GM21825 (cell line): ENCODE results near the gene ANGPT4.
"Not testable (repeated sequence)": the region's sequence is repeated elsewhere in the genome, so short reads cannot be mapped to it uniquely, and the experiment has no call there.

Experiments
- ATAC-seq: cut with Tn5 transposase; IDR thresholded peaks from one replicate; pipeline ENCODE4 v1.9.1; 2021; ENCODE audit warnings: mild to moderate bottlenecking, moderate library complexity; ENCODE audit not compliant: unreplicated experiment

ANGPT4 gene

GRCh38 chr20:877814-878213 lies 38.3 kb downstream of the ANGPT4 start:
- no peak for ATAC-seq

GRCh38 chr20:875115-875514 lies 41.0 kb downstream of the ANGPT4 start:
- ATAC-seq = no peak

DNA sequence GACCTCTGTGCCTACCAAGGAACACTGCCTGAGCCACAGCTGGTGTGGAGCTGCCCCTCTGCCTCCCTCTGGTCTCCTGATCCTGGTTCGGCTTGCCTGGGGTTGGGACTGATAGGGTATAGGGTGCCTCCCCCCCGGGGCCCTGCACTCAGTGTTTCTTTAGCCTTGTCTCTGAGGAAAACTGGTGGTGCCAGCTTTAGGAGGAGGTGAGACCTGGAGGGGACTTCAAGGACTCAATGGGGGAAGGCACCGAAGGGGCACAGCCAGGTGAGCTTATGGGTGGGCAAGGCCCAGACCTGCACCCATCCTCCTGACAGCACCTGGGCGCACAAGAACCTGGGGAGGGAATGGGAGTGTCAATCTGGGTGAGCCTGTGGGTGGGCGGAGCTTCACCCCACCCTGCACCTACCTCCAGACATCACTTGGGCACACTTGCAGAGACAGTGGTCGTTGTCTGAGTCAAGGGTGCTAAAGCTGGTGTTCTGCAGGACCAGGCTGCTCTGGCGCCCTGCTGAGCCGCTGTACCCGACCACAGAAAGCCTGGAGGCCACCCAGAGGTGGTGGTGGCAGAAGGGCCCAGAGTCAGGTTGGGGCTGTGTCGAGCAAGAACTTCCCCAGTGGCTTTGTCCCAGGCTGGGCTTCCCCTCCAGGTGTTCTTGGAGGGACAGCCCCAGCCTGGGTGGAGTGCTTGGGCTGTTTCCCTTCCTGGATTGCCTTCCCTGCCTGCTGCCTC lies 42.1 kb downstream of the ANGPT4 start:
- peak; percentile 47 for ATAC-seq

DNA sequence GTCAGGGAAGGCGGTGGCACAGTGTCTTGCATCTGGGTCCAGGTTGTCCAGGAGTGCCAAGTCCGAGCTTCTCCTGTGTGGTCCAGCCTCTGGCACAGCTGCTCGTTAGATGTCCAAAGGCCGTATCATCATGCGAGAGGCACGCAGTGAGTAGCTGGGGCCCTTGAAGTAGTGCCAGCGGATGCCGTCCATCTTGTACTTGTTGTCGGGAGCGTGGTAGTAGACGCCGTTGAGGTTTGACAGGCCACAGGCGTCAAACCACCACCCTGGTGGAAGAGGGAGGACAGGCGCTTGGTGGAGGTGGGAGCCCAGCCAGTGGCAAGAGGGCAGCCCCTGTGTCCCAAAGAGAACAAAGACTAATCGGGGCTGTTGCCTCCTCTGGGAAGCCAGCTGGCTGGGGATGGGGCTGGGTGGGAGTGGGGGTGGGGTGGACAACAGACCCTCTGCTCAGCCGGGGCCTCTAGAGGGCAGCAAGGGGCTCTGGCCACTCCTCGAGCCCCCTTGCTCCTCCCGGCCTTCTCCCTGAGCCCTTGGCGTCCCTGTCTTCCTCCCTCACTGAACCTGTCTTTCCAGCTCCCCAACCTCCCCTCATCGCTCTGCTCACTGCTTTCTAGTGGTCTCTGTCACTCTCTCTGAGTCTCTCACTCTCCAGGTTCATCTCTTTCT lies 43.1 kb downstream of the ANGPT4 start:
- ATAC-seq = no peak

DNA sequence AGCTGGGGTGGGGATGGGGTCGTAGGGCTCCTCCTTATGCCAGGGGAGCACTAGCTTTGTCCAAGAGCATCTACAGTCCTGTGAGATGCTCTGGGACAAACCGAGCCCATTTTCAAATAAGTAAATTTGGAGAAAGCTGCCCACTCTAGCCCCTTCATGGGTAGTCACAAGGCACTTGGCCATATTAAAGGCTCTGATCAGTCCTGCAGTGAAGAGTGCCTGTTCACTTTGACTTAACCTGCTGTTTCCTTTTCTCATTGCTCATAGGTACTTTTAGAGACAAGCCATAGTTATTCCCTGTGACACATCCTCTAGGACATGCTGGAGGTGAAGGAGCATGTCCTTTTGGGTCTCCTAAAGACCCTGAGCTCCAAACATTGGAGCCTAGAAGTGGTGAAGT lies 44.2 kb downstream of the ANGPT4 start:
- no peak for ATAC-seq

- ATAC-seq = no peak
These were observed 44.7 kb downstream of the ANGPT4 start for GRCh38 chr20:871436-871835.

- no peak for ATAC-seq
These were observed 45.4 kb downstream of the ANGPT4 start for GRCh38 chr20:870758-871157.

DNA sequence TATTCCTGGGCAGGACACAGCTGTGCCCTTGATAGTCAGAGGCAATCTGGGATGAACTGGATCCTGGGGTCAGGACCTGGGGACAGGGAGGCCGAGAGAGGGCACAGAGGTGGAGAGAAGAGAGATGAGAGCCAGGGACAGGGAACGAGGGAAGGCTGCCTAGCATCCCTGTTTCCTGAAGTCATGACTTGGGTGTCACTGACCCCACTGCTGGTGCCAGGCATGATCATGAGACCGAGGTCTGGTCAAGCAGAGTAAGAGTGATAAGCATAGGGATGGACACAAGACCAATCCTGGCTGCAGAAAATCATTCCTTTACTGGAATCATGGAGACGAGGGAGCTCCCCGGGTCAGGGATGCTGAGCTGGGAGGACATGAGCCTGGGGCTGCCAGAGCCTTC lies 46.5 kb downstream of the ANGPT4 start:
- ATAC-seq = no peak

GRCh38 chr20:868279-868678 lies 47.9 kb downstream of the ANGPT4 start:
- no peak for ATAC-seq

DNA sequence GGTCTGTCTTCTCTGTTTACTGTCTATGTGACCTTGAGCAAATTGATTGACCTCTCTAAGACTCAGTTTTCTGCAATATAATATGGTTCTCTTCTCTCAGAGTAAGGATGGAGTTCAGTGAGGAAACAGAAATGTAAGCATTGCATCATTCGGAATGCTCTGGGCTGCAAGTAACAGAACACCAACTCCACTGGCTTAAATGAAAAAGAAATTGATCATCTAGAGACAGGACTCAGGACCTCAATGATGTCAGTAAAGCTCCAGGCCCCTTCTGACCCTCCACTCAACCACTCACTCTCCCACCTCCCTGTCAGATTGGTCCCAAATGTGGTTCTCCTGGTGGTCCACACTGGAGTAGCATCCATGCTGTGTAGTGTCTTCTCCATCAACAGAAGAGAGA lies 50.7 kb downstream of the ANGPT4 start:
- no peak for ATAC-seq

DNA sequence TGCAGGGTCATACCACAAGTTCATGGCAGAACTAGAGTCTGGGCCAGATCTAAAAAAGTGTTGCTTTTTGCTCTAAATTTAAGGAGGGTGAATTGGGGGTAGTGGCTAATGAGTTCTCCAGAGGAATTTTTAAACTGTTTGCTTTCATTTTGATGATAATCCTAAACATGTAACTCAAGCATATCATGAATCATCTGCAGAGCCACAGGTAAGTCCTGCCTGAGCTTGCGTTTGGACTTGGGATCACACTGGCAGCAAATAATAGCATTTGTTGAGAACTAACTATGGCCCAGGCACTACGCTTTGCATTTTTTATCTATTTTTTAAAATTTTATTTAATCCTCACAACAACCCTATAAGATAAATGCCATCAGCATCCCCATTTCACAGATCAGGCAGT lies 55.2 kb downstream of the ANGPT4 start:
- ATAC-seq = no peak

GRCh38 chr20:859751-860231 lies 56.3 kb downstream of the ANGPT4 start:
- no peak for ATAC-seq

GRCh38 chr20:858011-858410 lies 58.1 kb downstream of the ANGPT4 start:
- ATAC-seq = no peak

GRCh38 chr20:856361-856775 lies 59.8 kb downstream of the ANGPT4 start:
- ATAC-seq = no peak

- no peak for ATAC-seq
These were observed 60.4 kb downstream of the ANGPT4 start for GRCh38 chr20:855466-856360.

- ATAC-seq = no peak
These were observed 61.5 kb downstream of the ANGPT4 start for GRCh38 chr20:854601-855000.

DNA sequence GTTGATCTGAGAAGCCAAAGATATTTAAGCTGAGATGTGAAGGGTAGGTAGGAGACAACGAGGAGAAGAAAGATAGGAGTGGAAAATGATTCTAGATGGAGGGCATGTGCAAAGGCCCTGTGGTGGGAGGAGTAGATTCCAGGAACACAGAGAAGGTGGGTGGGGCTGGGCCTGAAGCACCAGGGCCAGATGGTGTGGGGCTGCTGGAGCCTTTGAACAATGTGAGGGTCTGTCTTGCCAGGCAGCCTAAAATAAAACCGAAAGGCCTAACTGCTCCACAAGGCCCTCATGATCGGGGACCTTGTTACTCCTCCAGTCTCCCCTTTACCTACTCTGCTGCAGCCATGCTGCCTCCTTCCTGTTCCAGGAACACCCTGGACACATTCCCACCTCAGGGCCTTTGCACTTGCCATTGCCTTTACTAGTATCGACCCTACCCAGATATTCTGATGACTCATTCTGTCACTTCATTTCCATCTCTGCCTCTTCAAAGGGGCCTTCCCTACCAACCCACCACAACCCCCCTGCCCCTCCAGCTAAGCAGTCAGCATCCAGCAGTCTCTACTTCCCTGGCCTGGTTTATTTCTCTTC lies 62.6 kb downstream of the ANGPT4 start:
- no peak for ATAC-seq

DNA sequence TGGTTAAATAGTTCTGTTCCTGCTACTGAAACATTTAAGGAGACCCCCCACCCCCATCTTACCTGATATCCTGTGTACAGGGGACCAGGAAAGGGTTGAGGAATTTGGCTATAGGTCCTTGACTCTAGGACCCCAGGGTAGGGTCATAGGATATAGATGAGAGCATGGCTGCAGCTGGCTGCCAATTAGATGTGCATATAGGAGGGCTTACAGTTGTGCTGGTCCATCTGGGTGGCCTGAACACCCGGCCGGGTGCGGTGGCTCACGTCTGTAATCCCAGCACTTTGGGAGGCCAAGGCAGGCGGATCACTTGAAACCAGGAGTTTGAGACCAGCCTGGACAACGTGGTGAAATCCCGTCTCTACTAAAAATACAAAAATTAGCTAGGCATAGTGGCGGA lies 67.4 kb downstream of the ANGPT4 start:
- not testable (repeated sequence) for ATAC-seq

GRCh38 chr20:848193-848592 lies 67.9 kb downstream of the ANGPT4 start:
- ATAC-seq = no peak

DNA sequence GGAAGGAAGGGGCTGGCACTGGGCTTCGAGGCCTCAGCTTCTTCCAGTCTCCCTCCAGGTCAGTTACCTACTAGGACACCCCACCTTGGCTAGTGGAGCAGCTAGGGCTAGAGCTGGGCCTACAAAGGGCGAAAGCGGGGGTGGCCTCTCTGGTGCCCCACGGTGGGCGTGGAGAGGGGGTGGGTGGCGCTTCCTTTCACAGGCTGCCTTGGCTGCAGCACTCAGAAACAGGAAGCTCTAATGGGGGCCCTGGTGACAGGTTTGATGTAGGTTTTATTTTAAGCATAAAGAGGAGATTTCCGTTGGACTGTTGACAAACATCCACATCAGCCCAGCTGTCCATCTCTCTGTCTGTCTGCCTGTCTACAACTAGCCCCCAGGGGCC lies 69.2 kb downstream of the ANGPT4 start:
- peak; percentile 34 for ATAC-seq
